LoVo (cell line): ENCODE measurements around the gene ITPKC.
"Not testable (repeated sequence)": the region's sequence is repeated elsewhere in the genome, so short reads cannot be mapped to it uniquely, and the experiment has no call there.

Experiments
- DNase-seq: peaks from one replicate; pipeline ENCODE4 v3.0.0-alpha.2; 2016; ENCODE audit warnings: low spot score

The ITPKC gene

GRCh38 chr19:40716031-40716481, 856 bp upstream of the ITPKC start:
- peak; percentile 68 for DNase-seq

- DNase-seq, result no peak
Observed at GRCh38 chr19:40717325-40717879, 490 bp downstream of the ITPKC start.

DNA sequence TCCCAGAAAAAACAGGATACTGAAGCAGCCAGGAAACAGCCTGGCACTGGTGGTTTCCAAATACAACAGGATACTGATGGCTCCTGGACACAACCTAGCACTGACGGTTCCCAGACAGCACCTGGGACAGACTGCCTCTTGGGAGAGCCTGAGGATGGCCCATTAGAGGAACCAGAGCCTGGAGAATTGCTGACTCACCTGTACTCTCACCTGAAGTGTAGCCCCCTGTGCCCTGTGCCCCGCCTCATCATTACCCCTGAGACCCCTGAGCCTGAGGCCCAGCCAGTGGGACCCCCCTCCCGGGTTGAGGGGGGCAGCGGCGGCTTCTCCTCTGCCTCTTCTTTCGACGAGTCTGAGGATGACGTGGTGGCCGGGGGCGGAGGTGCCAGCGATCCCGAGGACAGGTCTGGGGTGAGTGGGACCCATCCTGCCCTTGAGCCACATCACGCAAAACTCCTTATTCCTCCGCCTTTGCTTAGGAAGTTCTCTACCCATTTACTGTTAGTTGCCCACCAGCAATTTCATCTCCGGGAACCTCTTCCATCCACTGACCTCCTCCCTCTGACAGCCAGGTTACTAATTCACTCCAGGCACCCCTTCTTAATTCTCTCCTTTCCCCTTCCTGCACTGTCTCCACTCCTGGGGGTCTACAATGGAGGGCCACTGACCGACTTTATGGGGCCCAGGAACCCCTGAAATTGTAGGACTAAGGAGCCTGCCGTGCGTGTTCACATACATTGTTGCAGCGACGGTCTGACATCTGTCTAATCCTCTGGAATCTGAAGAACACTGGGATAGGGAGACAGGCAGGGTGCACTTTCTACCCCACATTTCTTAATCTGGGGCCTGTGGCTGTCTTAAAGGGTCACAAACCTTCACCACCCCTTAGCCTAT, 1.2 kb downstream of the ITPKC start:
- DNase-seq, result peak; percentile 18

DNA sequence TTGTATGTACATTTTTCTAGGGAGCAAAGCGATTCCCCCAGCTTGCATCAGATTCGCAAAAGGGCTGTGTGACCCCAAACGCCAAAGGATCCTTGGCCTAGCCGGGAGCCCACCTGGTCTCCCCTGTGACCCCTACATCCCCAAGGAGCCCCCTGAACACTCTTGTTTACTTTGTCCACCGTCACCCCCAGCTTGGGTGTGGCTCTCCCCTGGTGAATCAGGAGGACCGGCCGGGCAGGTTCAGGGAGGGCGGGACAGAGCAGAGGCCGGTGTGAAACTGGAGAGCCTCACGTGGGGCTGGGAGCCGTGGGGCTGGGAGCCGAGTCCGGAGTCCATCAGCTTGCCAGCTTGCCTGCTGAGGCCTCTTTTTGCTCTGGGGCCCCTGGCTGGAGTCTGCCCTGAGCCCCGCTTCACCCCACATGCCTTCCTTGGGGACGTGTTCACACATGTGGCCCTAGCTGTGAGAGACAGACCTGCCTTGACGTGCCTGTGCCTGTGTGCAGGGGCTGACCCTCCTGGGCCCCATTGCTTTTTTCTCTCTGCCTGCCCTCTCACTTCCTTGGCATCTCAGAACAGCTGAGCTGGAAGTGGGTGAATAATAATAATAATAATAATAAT, 2.0 kb downstream of the ITPKC start:
- DNase-seq, result peak; percentile 82

DNA sequence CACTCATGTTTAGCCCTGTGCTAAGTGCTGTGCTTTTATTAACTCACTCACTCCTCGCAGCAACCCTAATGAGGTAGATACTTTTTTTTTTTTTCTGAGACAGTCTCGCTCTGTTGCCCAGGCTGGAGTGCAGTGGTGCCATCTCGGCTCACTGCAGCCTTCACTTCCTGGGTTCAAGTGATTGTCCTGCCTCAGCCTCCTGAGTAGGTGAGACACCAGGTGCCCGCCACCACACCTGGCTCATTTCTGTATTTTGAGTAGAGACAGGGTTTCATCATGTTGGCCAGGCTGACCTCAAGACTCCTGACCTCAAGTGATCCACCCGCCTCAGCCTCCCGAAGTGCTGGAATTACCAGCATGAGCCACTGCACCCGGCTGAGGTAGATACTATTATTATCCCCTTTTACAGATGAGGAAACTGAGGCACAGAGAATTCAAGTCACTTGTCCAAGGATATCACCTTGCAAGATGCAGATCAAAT, 2.5 kb downstream of the ITPKC start:
- no peak for DNase-seq

DNA sequence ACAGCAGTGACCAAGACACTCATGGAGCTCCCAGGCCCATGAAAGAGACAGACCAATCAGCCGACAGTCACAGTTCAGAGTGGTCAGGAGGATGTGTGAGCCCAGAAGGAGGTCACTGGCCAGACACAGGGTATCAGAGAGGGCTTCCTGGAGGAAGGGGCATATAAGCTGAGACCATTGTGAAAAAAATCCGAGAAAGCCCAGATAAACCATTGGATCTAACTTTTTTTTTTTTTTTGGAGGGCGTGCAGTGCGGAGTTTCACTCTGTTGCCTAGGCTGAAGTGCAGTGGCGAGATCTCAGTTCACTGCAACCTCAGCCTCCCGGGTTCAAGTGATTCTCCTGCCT, 4.2 kb downstream of the ITPKC start:
- DNase-seq, result no peak

- no peak for DNase-seq
Observed at GRCh38 chr19:40721936-40722661, 5.2 kb downstream of the ITPKC start.

GRCh38 chr19:40723661-40724254, 6.8 kb downstream of the ITPKC start:
- DNase-seq, result no peak

GRCh38 chr19:40724315-40724714, 7.4 kb downstream of the ITPKC start:
- no peak for DNase-seq

GRCh38 chr19:40724855-40725254, 7.9 kb downstream of the ITPKC start:
- DNase-seq, result no peak

GRCh38 chr19:40726279-40726678, 9.4 kb downstream of the ITPKC start:
- DNase-seq, result no peak

DNA sequence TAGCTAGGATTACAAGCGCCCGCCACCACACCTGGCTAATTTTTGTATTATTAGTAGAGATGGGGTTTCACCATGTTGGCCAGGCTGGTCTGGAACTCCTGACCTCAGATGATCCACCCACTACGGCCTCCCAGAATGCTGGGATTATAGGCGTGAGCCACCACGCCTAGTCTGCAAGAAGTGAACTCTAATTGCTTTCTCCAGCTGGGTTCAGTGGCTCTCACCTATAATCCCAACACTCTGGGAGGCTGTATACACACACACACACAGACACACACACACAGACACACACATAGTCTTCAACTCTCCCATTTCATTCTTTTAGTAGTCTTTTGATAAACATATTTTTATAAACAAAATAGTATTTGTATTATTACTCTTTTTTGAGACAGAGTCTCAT, 13.2 kb downstream of the ITPKC start:
- not testable (repeated sequence) for DNase-seq

- not testable (repeated sequence) for DNase-seq
Observed at GRCh38 chr19:40732304-40732703, 15.4 kb downstream of the ITPKC start.

DNA sequence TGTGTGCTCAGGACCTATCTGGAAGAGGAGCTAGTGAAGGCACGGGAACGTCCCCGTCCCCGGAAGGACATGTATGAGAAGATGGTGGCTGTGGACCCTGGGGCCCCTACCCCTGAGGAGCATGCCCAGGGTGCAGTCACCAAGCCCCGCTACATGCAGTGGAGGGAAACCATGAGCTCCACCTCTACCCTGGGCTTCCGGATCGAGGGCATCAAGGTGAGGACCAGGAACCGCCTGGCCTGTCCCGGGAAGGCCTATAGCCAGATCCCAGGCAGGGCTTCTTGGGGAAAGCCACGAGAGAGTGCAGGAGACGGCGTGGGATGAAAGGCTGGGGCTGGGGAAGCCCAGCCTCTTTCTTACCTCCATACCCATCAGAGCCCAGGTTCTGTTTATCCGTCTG, 16.2 kb downstream of the ITPKC start:
- DNase-seq, result no peak

- no peak for DNase-seq
Observed at GRCh38 chr19:40735013-40735771, 18.3 kb downstream of the ITPKC start.

DNA sequence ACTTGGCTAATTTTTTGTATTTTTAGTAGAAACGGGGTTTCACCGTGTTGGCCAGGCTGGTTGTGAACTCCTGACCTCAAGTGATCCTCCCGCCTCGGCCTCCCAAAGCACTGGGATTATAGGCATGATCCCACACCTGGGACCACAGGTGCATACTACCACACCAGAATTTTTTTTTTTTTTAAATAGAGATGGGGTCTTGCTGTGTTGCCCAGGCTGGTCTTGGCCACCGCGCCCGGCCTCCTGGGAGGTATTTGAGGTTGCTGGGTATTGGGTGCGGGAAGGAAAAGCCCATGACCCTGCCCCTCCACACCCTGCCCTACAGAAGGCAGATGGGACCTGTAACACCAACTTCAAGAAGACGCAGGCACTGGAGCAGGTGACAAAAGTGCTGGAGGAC, 19.7 kb downstream of the ITPKC start:
- DNase-seq, result no peak

DNA sequence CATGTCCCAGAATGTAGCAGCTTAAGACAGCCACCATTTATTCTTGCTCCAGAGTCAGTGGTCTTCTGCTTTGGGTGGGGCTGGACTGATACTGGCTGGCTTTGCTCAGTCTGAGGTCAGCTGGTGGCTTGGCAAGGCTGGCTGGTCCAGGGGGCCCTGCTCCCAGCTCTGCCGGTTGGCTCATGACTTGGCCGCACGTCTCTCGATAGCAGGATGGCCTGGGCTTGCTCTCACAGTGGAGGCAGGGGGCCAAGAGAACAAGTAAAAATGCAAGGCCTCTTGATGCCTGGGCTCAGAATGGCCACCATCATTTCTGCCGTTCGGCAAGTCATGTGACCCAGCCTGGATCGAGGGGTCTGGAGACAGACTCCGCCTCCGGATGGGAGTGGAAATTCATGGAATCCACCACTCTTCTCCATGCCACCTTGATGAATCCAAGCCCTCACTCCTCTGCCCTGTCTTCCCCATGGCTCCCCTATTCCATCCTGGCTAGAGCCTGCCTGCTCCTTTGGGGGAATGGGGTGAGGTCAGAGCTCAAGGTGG, 20.3 kb downstream of the ITPKC start:
- no peak for DNase-seq

DNA sequence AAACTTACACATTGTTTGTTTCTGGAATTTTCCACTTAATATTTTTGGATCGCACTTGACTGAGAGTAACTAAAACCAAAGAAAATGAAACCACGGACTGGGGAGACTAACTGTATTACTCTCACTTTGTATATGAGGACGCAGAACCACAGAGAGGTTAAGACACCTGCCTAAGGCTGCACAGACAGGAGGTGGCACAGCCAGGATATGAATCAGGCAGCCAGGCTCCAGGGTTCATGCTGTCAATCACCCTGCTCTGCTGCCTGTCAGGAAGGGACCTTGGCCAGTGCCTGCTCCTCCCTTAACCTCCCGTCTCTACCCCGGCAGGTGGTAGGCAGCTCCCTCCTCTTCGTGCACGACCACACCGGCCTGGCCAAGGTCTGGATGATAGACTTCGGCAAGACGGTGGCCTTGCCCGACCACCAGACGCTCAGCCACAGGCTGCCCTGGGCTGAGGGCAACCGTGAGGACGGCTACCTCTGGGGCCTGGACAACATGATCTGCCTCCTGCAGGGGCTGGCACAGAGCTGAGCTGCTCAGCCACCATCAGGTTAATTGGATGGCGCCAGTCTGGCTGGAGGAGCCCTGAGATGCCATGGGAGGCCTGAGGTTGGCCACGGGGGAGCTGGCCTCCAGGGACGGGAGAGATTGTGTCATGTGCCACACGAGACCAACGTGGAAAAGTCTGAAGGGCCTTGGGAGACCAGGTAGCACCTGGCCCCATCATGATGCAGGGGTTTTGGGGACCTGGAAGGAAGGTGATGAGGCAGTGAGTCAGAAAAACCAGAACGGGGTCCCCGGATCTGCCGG, 22.3 kb downstream of the ITPKC start:
- DNase-seq, result no peak

GRCh38 chr19:40739871-40740703, 23.2 kb downstream of the ITPKC start:
- no peak for DNase-seq
